Glutamatergic neuron (in vitro differentiated cells): ENCODE measurements around the gene PBX1. TPM values are rescaled to one million over a fixed set of nuclear protein-coding genes. Genes with fewer than 3 reads are reported as not detected.

Experiments used
- DNase-seq: peaks from one replicate; pipeline ENCODE4 v3.0.0; 2022
- H3K27ac Mint-ChIP-seq: one replicate; pipeline ENCODE4 v1.8.0; 2020; ENCODE audit warnings: mild to moderate bottlenecking, mixed read lengths, inconsistent platforms; ENCODE audit not compliant: unreplicated experiment
- H3K27me3 Mint-ChIP-seq: one replicate; pipeline ENCODE4 v1.8.0; 2020; ENCODE audit warnings: mild to moderate bottlenecking, moderate library complexity, mixed read lengths, inconsistent platforms; ENCODE audit not compliant: unreplicated experiment
- H3K36me3 Mint-ChIP-seq: one replicate; pipeline ENCODE4 v1.8.0; 2020; ENCODE audit warnings: mild to moderate bottlenecking, mixed read lengths, inconsistent platforms; ENCODE audit not compliant: unreplicated experiment
- H3K4me1 Mint-ChIP-seq: one replicate; pipeline ENCODE4 v1.8.0; 2020; ENCODE audit warnings: mild to moderate bottlenecking, low read depth, mixed read lengths, inconsistent platforms; ENCODE audit not compliant: unreplicated experiment
- H3K4me3 Mint-ChIP-seq: one replicate; pipeline ENCODE4 v1.8.0; 2020; ENCODE audit warnings: mild to moderate bottlenecking, mixed read lengths, inconsistent platforms; ENCODE audit not compliant: unreplicated experiment
- H3K9me3 Mint-ChIP-seq: one replicate; pipeline ENCODE4 v1.8.0; 2020; ENCODE audit warnings: mild to moderate bottlenecking, moderate library complexity, mixed read lengths, inconsistent platforms; ENCODE audit not compliant: unreplicated experiment
- total RNA-seq: library from RNA; stranded (reverse); fragmentation: NEBNext Ultra II Directional; extraction: Animal tissue kit (Norgen Biotek cat#: 25700); gene quantifications from one replicate; pipeline ENCODE4 v1.2.1, GENCODE V29; 2021; ENCODE audit not compliant: unreplicated experiment
- TF ChIP-seq, protein P1 (sequence below): fragments of 200-600 bp; sonication (generic); IDR thresholded peaks from one replicate; pipeline ENCODE4 v1.5.0; 2021; ENCODE audit not compliant: partially characterized antibody, unreplicated experiment

Gene PBX1
- total RNA-seq, 1 donor from 2014 or later = 98.7 TPM

DNA sequence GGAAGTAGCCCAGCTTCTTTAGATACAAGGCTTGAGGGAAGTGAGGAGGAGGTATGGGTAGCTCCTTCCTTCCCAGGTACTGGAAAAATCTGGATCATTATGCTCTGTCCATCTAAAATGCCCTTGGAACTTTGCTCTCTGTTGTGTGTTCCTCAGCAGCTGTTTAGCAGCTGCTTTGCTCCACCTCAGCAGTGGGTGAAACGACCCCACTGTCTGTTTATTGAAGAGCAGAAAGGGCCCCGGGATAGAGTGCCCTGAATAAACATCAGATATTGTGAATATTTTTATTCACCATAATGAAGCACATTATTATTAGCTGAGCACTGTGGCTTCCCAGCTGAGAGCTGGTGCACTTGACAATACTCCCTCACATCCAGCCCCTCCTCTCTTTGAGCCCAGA lies 237.9 kb downstream of the PBX1 start:
- Mint-ChIP-seq H3K27ac (no peak overlapping the region), H3K9me3 (peaks cover 3% of the 10 kb centered on the region), H3K27me3 (peaks cover 2% of the 10 kb centered on the region), H3K4me1 (no peaks in the 10 kb centered on the region), H3K4me3 (no peak overlapping the region), H3K36me3 (peaks cover 12% of the 10 kb centered on the region)
- no peak for DNase-seq
- TF ChIP-seq, protein P1, sequence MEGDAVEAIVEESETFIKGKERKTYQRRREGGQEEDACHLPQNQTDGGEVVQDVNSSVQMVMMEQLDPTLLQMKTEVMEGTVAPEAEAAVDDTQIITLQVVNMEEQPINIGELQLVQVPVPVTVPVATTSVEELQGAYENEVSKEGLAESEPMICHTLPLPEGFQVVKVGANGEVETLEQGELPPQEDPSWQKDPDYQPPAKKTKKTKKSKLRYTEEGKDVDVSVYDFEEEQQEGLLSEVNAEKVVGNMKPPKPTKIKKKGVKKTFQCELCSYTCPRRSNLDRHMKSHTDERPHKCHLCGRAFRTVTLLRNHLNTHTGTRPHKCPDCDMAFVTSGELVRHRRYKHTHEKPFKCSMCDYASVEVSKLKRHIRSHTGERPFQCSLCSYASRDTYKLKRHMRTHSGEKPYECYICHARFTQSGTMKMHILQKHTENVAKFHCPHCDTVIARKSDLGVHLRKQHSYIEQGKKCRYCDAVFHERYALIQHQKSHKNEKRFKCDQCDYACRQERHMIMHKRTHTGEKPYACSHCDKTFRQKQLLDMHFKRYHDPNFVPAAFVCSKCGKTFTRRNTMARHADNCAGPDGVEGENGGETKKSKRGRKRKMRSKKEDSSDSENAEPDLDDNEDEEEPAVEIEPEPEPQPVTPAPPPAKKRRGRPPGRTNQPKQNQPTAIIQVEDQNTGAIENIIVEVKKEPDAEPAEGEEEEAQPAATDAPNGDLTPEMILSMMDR = no peak

DNA sequence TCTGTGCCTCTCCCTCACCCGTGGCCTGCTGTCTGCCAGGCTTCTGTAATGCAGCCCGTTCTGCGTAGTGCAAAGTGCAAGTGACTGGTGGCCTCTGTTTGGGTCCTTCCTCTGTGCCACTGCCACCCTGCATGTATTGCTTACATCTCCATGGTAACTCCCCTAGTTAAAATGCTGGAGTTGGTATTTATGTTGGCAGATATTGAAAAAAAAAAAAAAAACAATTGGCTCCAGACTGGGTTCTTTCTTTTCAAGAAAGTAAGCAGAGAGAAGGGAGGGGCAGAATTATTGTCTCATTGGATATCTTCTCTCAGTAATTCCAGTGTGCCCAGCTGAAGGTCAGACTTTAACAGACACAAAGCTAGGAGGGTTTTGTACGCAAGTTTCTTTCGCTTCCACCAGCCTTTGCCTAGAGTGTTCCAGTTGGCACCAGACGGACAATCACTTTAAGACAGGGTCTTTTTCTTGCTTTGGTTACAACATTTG lies 242.3 kb downstream of the PBX1 start:
- H3K4me3 Mint-ChIP-seq = no peak overlapping the region
- DNase-seq = no peak
- H3K36me3 Mint-ChIP-seq = peaks cover 8% of the 10 kb centered on the region
- TF ChIP-seq, protein P1 = no peak
- no peak overlapping the region for H3K27ac Mint-ChIP-seq
- no peaks in the 10 kb centered on the region for H3K27me3 Mint-ChIP-seq
- peaks cover 4% of the 10 kb centered on the region for H3K4me1 Mint-ChIP-seq
- H3K9me3 Mint-ChIP-seq = peaks cover 5% of the 10 kb centered on the region

DNA sequence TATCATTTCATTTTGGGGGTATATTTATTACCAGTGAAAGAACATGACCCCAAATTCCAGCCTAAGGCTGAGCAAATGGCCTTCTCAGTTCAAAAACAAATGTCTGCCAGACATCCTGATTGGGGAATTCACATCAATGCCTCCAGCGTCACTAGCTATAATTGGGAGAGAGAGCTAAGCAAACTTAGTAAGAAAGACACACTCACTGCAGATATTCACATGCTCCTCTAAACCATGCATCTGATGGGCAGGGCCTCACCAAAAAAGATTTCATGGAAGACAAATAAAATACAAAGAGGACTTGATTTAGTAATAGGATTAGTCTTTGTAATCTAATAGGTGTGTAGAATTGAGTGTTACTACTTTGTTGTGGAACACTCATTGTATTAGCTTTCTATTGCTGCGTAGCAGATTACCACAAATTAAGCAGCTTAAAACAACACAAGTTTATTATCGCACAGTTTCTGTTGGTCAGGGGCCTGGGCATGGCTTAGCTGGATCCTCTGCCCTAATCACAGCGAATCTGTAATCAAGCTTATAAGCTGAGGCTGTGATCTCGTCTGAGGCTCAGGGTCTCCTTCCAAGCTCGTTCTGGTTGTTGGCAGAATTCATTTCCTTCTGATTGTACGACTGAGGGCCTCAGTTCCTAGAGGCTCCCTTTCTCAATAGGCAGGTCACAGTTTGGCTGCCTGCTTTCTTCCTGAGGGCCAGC lies 243.0 kb downstream of the PBX1 start:
- no peak overlapping the region for H3K4me3 Mint-ChIP-seq
- H3K4me1 Mint-ChIP-seq = peaks cover 7% of the 10 kb centered on the region
- no peaks in the 10 kb centered on the region for H3K27me3 Mint-ChIP-seq
- TF ChIP-seq, protein P1 = no peak
- no peak overlapping the region for H3K27ac Mint-ChIP-seq
- no peak for DNase-seq
- H3K36me3 Mint-ChIP-seq = peaks cover 8% of the 10 kb centered on the region
- peaks cover 5% of the 10 kb centered on the region for H3K9me3 Mint-ChIP-seq

DNA sequence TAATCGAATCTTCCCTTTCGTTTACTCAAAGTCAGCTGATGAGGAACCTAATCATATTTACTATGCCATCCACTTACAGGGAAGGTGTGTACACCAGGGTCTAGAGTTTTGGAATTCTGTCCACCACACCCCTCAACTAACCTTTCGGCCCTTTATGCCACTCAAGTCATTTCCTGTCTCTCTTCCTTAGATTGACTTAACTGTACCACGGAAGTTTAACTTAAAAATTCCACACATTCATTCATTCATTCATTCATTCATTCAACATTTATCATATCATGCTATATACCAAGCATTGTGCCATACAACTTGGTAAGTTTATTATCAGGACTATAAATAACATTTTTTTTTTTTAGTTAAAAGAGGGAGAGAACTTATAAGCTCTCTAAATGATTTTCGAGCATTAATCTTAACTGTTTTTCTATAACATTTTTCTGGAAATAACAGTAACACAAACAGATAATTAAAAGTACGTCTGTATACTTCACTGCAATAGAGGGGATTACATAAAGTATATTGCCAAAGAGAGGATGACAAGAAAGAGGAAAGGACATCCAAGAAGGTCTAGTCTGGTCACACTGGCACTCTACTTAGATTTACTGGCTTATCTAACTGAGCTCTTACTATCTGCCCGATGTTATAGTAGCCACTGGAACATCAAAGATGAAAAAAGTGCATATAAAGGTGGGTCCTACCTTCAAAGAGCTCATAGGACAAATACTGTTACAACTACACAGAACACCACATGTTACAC lies 243.7 kb downstream of the PBX1 start:
- no peaks in the 10 kb centered on the region for H3K27me3 Mint-ChIP-seq
- no peak overlapping the region for H3K27ac Mint-ChIP-seq
- peaks cover 14% of the 10 kb centered on the region for H3K36me3 Mint-ChIP-seq
- no peak overlapping the region for H3K4me3 Mint-ChIP-seq
- peaks cover 5% of the 10 kb centered on the region for H3K9me3 Mint-ChIP-seq
- peaks cover 7% of the 10 kb centered on the region for H3K4me1 Mint-ChIP-seq
- TF ChIP-seq, protein P1 = no peak
- no peak for DNase-seq

DNA sequence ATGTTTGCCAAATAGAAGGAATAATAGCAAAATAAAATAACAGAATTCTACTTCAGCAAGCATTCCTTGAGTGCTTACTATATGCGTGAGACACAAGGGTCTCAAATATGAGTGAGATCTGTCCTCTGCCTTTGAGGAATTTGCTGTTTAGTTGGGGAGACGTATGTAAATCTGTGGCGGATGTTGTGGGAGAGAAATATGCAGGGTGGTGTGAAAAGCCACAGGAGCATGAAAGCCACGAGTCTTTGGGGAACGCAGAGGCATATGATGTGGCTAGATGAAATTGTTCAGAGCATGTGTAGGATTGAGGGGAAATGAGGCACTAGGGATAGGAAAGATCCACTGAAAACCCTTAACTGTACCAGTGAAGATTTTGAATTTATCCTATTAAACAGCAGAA lies 244.4 kb downstream of the PBX1 start:
- no peak for DNase-seq
- Mint-ChIP-seq H3K4me1 (peaks cover 7% of the 10 kb centered on the region), H3K27me3 (no peaks in the 10 kb centered on the region), H3K4me3 (no peak overlapping the region), H3K9me3 (peaks cover 5% of the 10 kb centered on the region), H3K36me3 (peaks cover 18% of the 10 kb centered on the region), H3K27ac (no peak overlapping the region)
- TF ChIP-seq, protein P1 = no peak
